Hepatic stellate cell (primary cell): Measurements from ENCODE around the gene QDPR.
"Not testable (repeated sequence)": the region's sequence is repeated elsewhere in the genome, so short reads cannot be mapped to it uniquely, and the experiment has no call there.

ENCODE experiments used
- DNase-seq: peaks from one replicate; pipeline ENCODE4 v3.0.0; 2011; ENCODE audit warnings: low spot score

Gene QDPR

GRCh38 chr4:17511950-17512795, at the start of gene QDPR:
TSS of gene QDPR (minus strand) at chr4:17512090. CDS start at chr4:17512054, 36 bp downstream.
- peak; percentile 78 for DNase-seq

- peak; percentile 26 for DNase-seq
Observed at GRCh38 chr4:17561195-17561909, 49.5 kb upstream of the QDPR start.

GRCh38 chr4:17560065-17560673, 48.3 kb upstream of the QDPR start:
- no peak for DNase-seq

GRCh38 chr4:17559709-17560048, 47.8 kb upstream of the QDPR start:
- DNase-seq = no peak

- no peak for DNase-seq
Observed at GRCh38 chr4:17558941-17559708, 47.2 kb upstream of the QDPR start.

DNA sequence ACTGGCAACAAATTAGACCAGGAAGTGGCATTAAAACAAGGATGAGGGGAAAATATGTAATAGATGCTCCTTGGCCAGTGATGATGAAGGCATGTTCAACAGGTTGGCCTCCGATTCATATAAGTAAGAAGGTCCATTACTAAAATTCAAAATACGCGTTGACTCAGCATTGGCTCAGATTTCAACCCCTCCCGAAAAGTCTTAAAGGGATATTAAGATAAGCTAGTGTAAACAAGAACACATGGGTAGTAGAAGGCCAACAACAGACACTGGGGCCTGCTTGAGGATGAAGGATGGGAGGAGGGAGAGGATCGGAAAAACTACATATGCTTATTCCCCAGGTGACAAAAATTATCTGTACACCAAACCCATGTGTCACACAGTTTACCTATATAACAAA, 46.0 kb upstream of the QDPR start:
- DNase-seq = no peak

DNA sequence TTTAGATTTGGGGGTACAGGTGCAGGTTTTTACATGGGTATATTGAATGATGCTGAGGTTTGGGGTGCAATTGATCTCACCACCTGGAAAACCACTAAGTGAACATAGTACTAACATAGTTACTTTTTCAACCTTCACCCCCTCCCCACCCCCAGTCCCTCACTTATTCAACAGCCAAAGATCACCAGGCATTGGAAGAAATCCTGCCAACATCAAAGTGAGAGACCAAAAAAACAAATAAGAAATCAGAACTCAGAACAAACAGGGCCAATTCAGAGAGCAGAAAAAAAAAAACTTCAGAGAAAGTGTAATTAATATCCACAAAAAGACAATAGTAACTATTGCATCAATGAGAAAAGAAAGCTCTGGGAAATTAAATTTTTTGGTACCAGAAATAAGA, 44.6 kb upstream of the QDPR start:
- no peak for DNase-seq

- DNase-seq = no peak
Observed at GRCh38 chr4:17554568-17554967, 42.7 kb upstream of the QDPR start.

- no peak for DNase-seq
Observed at GRCh38 chr4:17552427-17552826, 40.5 kb upstream of the QDPR start.

GRCh38 chr4:17550549-17550948, 38.7 kb upstream of the QDPR start:
- no peak for DNase-seq

- DNase-seq = no peak
Observed at GRCh38 chr4:17546678-17547077, 34.8 kb upstream of the QDPR start.

GRCh38 chr4:17546222-17546621, 34.3 kb upstream of the QDPR start:
- DNase-seq = no peak

DNA sequence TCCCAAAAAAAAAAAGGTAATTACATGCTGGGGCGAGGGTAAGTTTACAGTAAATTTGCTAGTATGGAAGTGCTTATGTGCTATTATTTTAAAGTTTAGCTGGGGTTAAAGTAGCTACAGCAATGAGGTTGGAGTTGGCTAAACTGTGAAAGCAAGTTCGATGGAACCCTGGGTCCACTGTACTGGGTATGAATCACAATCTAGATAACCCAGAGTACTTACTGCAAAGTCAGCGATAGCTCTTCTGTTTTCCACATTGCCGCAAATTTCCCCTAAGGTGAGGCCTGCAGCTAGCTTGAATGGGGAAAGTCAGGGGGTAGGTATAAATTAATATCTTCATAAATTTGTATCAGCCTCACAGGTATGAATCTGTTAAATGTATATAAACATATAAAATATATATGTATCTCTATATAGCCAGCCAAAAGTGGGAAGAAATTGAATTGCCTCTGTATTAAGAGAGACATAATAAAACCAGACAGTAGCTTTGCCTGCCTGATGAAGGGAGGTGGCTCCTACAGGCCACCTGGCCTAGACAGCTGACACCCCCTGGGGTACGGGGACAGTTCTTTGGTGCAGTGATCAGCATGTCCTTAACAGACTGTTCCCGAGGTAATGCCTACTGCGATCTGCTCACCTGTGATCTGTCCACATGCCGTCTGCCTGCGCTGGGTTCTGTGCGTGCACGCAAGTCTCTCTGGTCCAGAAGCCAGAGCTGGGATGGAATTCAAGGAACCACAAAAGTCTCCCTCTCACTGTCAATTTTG, 33.7 kb upstream of the QDPR start:
- DNase-seq = no peak

- no peak for DNase-seq
Observed at GRCh38 chr4:17544831-17545234, 32.9 kb upstream of the QDPR start.

DNA sequence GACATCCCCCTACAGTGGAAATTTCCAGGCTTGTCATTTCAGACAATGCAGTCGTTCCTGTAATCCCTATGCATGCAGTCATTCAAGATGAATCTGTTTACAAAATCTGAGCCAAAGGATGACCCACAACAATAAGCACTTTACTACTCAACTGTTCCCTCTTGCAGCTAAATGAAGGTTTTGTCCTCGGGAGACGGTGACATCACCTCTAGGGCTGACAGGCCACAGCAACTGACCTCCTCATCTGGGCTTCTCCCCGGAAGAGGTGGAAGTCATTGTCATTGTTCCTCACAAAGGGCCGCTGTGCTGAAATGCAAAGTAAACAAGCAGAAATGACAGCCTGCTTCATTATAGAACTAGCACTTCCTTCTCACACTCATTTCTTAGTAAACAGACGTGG, 32.3 kb upstream of the QDPR start:
- DNase-seq = no peak

DNA sequence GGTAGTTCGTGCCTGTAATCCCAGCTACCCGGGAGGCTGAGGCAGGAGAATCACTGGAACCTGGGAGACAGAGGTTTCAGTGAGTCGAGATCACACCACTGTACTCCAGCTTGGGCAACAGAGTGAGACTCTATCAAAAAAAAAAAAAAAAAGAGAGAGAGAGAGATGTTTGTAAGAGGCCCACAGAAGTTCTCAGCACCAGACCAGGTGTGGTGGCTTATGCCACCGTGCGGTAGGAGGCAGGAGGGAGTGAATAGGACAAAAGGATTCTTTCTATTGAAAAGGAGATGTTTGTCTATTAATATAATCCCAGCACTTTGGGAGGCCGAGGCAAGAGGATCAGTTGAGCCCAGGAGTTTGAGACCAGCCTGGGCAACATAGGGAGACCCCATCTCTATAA, 25.2 kb upstream of the QDPR start:
- DNase-seq = not testable (repeated sequence)

DNA sequence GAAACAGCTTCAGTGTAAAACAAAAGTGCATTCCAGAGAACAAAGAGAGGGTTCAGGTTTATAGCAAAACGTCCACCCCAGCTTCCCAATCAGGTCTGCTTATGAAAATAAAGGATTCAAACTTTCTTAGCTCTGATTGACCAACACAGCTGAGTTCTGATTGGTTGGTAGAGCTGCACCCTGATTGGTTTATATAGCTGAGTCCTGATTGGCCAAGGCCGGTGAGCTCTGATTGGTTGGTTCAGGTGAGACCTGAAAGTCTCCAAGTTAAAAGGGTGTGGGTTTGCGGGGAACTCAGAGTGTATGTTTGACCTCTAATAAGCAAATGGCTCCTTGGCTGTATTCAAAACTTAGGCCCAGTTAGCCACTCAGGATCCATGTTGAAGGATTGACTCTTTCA, 24.0 kb upstream of the QDPR start:
- DNase-seq = no peak

DNA sequence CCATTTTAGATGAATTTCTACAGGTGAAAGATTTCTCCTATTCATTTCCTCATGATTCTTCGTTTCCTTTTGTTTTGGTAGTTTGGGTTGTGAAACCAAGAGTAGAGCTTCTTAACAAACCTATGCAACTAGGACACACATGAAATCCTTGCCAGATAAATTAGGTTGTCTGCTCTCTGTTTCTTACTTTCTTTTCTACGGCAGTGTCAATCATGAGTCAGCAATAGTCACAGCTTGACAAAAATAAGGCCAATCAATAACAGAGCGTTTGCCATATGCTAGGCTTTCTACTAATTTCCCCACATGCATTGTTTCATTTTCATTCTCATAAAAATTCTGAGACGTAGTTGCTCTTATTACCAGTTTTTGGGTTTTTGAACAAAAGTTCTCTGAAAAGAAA, 23.4 kb upstream of the QDPR start:
- DNase-seq = no peak

GRCh38 chr4:17534705-17535104, 22.8 kb upstream of the QDPR start:
- no peak for DNase-seq

- DNase-seq = no peak
Observed at GRCh38 chr4:17531538-17532285, 19.8 kb upstream of the QDPR start.
